Measurements from ENCODE around the gene HHATL.

DNA sequence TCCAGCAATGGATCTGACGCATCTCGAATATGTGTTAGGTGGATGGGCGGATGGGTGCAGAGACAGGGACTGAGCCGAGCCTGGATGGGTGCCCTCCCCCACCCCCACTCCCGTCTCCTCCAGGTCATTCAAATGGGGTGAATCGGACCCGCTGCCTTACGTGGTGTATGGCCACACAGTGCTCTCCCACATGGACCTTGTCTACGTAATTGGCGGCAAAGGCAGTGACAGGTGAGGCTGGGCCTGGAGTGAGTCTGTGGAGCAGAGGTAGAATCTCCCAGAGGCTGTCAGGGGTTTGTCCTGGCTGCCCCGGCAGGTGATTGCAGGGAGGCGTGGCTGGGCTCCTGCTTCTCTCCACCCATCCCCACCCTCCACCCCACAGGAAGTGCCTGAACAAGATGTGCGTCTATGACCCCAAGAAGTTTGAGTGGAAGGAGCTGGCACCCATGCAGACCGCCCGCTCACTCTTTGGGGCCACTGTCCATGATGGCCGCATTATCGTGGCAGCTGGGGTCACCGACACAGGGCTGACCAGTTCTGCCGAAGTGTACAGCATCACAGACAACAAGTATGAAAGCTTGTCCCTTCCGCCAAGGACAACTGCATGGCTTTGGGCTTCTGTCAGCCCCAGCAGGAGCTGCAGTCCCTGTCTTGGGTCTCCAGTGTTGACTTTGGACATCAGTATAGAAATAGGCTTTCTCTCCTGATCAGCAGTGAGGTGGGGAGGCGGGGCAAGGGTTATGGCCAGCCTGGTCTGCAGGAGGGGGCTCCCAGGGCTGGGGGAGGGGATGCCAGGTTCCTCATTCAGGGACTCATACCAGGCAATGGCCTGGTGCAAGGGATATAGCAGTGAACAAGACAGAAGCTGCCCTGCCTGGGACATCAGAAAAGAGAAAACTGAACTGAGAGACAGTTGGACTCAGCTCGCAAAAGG, 13.8 kb downstream of the HHATL start:
- TF ChIP-seq, protein P1, sequence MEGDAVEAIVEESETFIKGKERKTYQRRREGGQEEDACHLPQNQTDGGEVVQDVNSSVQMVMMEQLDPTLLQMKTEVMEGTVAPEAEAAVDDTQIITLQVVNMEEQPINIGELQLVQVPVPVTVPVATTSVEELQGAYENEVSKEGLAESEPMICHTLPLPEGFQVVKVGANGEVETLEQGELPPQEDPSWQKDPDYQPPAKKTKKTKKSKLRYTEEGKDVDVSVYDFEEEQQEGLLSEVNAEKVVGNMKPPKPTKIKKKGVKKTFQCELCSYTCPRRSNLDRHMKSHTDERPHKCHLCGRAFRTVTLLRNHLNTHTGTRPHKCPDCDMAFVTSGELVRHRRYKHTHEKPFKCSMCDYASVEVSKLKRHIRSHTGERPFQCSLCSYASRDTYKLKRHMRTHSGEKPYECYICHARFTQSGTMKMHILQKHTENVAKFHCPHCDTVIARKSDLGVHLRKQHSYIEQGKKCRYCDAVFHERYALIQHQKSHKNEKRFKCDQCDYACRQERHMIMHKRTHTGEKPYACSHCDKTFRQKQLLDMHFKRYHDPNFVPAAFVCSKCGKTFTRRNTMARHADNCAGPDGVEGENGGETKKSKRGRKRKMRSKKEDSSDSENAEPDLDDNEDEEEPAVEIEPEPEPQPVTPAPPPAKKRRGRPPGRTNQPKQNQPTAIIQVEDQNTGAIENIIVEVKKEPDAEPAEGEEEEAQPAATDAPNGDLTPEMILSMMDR (IDR thresholded peaks at IDR 0.05), result no peak
- no peak for TF ChIP-seq EP300 (IDR thresholded peaks at IDR 0.05)
